BJ (cell line): ENCODE data around the gene GIPR. TPM values are rescaled to one million over a fixed set of nuclear protein-coding genes. Genes with fewer than 3 reads are reported as not detected.

ENCODE experiments used
- CTCF ChIA-PET: fragments of 350-600 bp; formaldehyde crosslinking; extraction: SDS; loops from one replicate; lab custom pipeline; 2021; ENCODE audit warnings: antibody characterized with exemption, inconsistent platforms; lab: Yijun Ruan, JAX
- POLR2A ChIA-PET: fragments of 300-600 bp; sonication (Branson Sonifier 250); formaldehyde crosslinking; extraction: SDS; loops from one replicate; lab custom pipeline; 2021; ENCODE audit warnings: antibody characterized with exemption; lab: Charles Lee
- DNase-seq: peaks from one replicate; pipeline ENCODE4 v3.0.0-alpha.2; 2011; ENCODE audit warnings: low read depth
- H3K27me3 ChIP-seq: 2 replicates; pipeline ENCODE4 v1.6.0; 2011; ENCODE audit warnings: low read length; ENCODE audit not compliant: control insufficient read depth, insufficient read depth
- H3K36me3 ChIP-seq: 2 replicates; pipeline ENCODE4 v1.5.1; 2011; ENCODE audit warnings: low read length; ENCODE audit not compliant: control insufficient read depth, insufficient read depth
- H3K4me3 ChIP-seq: 2 replicates; pipeline ENCODE4 v1.5.1; 2011; ENCODE audit warnings: low read depth, mild to moderate bottlenecking, control low read depth, low read length
- polyA plus RNA-seq: library from polyadenylated mRNA; depleted of rRNA; stranded (reverse); fragments of >200 nt; gene quantifications from 2 replicates; pipeline ENCODE4 v1.2.3, GENCODE V29; 2011
- TF ChIP-seq, protein P1 (sequence below): IDR thresholded peaks from 2 replicates; pipeline ENCODE4 v1.5.1; 2011; ENCODE audit warnings: low read depth, mild to moderate bottlenecking, control low read depth, inconsistent platforms, low read length, moderate library complexity; ENCODE audit not compliant: insufficient read depth

The GIPR gene
- polyA plus RNA-seq, 1 experiment: 1.1 TPM

DNA sequence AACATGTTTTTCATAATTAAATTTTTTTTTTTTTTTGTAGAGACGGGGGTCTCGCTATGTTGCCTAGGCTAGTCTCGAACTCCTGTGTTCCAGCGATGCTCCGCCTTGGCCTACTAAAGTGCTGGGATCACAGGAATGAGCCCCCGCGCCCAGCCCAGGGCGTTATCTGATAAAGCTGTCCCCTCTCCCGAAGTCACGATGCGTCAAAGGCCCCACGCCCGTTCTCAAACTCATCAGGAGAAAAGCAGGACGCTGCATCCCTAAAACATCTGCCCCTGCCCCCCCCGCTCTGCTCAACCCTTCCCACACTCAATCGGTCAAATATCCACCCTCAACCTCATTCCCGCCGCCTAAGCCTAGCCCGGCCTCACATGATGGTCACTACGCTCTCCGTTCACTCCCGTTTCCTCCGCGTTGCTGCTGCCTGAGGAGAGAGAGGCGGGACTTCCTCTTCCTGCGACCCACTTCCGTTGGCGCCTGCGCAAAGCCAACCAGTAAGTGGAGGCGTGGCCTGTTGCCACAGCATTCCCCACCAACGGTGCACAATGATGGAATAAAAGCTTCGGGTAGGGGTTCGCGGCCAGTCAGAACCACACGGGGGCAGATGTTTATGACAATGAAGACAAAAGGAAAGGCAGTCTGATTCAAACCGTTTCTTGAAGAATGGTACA, 23.6 kb downstream of the GIPR start, which contains the start of gene SNRPD2:
Gene SNRPD2, minus strand, starts transcription at position 438 of the 671 bp plus-strand sequence. Its CDS starts 65 bp downstream, at position 373.
- CTCF ChIA-PET: interaction anchor here (0.7 to 4.5 kb wide), 16 partner anchors 10 to 122 kb away, joined by 3 to 52 read pairs (median 6); partner anchors contain the start of gene SIX5

DNA sequence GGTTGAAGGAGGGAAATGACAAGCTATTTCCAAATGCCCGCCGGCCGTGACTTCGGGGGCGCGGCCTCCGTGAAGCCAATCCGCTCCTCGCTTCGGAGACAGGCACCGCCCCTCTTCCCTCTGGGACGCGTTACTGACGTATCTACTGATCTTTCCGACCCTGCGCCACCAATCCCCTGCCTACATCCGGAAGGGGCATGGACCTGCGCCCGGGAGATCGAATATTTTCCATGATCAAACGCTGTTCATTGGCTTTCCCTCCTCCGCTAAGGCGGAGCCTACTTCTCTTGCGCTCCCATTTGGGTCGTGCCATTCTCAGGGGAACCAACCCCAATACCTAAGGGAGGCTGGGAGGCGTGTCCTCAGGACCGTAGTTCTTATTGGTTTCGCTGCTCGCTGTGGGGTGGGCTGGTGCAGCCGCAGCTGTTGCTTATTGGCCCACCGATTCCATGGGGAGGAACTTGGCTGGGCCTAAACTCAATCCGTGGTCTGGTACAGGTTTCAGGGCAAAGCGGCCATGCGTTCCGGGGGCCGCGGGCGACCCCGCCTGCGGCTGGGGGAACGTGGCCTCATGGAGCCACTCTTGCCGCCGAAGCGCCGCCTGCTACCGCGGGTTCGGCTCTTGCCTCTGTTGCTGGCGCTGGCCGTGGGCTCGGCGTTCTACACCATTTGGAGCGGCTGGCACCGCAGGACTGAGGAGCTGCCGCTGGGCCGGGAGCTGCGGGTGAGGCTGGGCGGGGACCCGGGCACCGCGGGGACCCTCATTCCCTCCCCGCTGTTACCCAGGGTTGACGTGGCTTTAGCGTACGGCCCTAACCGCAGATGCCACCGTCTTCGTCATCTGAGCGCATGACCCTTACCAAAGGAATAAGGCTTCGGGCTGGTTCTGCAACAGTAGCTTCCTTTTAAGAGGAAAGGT, 24.4 kb downstream of the GIPR start, which contains the start of gene QPCTL:
Gene QPCTL, plus strand, starts transcription at position 480 of the 919 bp plus-strand sequence. Its CDS starts 38 bp downstream, at position 518.
- peak; percentile 99 for DNase-seq
- peak within 1 kb of the TSS; percentile 85 for H3K4me3 ChIP-seq
- H3K27me3 ChIP-seq: no peaks in the 10 kb centered on the region
- POLR2A ChIA-PET: interaction anchor here (0.6 to 1.0 kb wide), 5 partner anchors 18 to 194 kb away, joined by 3 to 28 read pairs (median 3); partner anchors contain the start of genes DMPK, IRF2BP1 and SIX5
- H3K36me3 ChIP-seq: peaks cover 13% of the 10 kb centered on the region
- CTCF ChIA-PET: interaction anchor here (0.6 to 4.5 kb wide), 25 partner anchors 11 to 231 kb away, joined by 3 to 52 read pairs (median 4); partner anchors contain the start of genes DMWD, FBXO46 and SIX5
- TF ChIP-seq, protein P1, sequence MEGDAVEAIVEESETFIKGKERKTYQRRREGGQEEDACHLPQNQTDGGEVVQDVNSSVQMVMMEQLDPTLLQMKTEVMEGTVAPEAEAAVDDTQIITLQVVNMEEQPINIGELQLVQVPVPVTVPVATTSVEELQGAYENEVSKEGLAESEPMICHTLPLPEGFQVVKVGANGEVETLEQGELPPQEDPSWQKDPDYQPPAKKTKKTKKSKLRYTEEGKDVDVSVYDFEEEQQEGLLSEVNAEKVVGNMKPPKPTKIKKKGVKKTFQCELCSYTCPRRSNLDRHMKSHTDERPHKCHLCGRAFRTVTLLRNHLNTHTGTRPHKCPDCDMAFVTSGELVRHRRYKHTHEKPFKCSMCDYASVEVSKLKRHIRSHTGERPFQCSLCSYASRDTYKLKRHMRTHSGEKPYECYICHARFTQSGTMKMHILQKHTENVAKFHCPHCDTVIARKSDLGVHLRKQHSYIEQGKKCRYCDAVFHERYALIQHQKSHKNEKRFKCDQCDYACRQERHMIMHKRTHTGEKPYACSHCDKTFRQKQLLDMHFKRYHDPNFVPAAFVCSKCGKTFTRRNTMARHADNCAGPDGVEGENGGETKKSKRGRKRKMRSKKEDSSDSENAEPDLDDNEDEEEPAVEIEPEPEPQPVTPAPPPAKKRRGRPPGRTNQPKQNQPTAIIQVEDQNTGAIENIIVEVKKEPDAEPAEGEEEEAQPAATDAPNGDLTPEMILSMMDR: no peak

More for the DNA sequence above, 23.6 kb downstream of the GIPR start, which contains the start of gene SNRPD2:
- H3K36me3 ChIP-seq: peaks cover 17% of the 10 kb centered on the region
- peak; percentile 64 for DNase-seq
- TF ChIP-seq, protein P1: no peak
- POLR2A ChIA-PET: interaction anchor here (0.6 to 1.0 kb wide), 2 partner anchors 91 to 97 kb away, joined by 3 read pairs; partner anchors contain the start of gene DMPK
- peak within 1 kb of the TSS; percentile 85 for H3K4me3 ChIP-seq
- no peaks in the 10 kb centered on the region for H3K27me3 ChIP-seq

DNA sequence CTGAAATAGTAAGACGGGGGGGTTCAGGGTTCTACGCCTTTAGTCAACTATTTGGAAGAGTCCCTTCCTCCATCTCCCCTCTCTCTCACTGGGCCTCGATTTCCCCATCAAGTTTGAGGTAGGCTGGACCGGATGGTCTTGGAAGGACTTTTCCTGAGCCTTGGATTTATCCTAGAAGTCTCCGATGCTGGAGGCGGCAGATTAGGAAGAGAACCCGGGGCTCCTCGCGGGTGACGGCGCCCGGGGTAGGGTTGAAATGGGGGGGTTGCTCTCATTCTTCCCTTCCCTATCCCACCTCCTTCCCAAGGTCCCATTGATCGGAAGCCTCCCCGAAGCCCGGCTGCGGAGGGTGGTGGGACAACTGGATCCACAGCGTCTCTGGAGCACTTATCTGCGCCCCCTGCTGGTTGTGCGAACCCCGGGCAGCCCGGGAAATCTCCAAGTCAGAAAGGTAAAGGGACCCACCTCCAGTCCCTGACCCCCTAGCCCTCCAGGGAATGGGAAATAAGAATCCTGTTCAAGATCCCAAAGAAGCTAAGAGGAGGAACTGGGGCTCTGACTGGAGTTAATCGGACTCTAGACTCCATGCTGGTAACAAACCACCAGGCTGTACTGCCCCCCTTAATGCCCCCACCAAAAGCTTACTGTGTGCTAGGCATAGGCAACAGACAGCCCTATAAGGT, 25.2 kb downstream of the GIPR start:
- CTCF ChIA-PET: interaction anchor here (0.5 to 4.5 kb wide), 32 partner anchors 12 to 231 kb away, joined by 3 to 52 read pairs (median 4); partner anchors contain the start of genes DMWD, FBXO46 and SIX5
- TF ChIP-seq, protein P1: peak; percentile 98
- POLR2A ChIA-PET: interaction anchor here (0.6 to 0.9 kb wide), 3 partner anchors 17 to 193 kb away, joined by 3 to 28 read pairs (median 3); partner anchors contain the start of genes IRF2BP1 and SIX5
- no peak for DNase-seq
- no peaks in the 10 kb centered on the region for H3K27me3 ChIP-seq
- H3K36me3 ChIP-seq: peaks cover 6% of the 10 kb centered on the region
- peak overlapping the region; percentile 85 for H3K4me3 ChIP-seq

DNA sequence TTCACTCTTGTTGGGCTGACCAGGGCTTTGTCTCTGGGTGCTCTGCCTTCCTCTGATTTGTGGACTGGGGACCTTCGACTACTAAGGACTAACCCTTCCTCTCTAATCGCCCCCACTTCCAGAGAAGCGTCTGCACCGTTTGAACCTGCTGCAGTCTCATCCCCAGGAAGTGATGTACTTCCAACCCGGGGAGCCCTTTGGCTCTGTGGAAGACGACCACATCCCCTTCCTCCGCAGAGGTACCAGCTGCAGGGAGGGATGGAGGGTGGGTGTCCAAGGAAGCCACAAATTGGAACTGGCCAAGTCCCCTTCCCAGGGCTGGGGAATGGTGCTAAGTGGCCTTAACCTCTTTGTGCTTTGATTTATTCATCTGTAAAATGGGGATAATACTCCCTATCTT, 33.7 kb downstream of the GIPR start:
- POLR2A ChIA-PET: interaction anchor here (0.6 kb wide), 1 partner anchor 116 kb away, joined by 5 read pairs; no protein-coding TSS in a partner anchor
- TF ChIP-seq, protein P1: no peak
- CTCF ChIA-PET: no interaction called here

More for the DNA sequence above, 33.7 kb downstream of the GIPR start:
- H3K27me3 ChIP-seq: no peaks in the 10 kb centered on the region
- no peak for DNase-seq
- H3K36me3 ChIP-seq: peaks cover 3% of the 10 kb centered on the region
- no peak overlapping the region for H3K4me3 ChIP-seq
